HG02678 (cell line): ENCODE measurements around the gene SCEL.

ENCODE experiments used
- ATAC-seq: cut with Tn5 transposase; IDR thresholded peaks from one replicate; pipeline ENCODE4 v1.9.1; 2021; ENCODE audit warnings: mild to moderate bottlenecking, moderate library complexity; ENCODE audit not compliant: unreplicated experiment

Gene SCEL

DNA sequence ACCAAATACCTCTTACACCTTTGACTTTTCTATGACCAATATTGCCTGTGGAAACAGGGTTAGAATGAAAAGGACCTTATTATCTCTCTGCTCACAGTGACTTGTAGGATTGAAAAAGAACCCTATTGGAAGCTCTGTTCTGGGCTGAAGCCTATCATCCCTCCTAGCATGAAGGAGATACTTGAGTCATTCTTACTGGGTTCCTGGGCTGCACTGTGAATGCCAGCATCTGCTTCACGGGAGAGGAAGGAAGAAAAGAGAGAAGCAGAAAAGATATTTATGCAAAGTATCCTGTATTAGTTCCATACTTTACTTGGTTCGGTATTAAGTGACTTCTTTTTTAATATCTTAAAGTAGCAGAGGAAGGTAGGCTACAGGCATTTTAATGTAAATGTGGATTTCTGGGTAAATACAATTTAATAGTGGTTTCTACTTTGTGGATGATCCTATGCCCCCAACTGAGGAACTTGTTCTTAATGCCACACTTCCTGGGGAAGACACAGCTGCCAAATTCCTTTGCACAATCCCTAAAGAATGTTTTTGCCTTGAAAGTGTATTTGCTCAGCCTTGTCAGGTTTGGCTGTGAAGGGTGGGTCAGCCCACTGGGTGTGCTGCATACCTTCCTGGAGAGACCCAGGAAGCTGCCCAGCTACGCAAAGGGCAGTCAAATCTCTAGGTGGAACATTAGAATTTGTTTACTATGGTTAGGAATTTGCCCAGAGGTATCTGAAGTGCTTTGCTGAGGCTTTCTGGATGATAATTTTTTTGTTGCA lies 13.7 kb upstream of the SCEL start:
- ATAC-seq = no peak

DNA sequence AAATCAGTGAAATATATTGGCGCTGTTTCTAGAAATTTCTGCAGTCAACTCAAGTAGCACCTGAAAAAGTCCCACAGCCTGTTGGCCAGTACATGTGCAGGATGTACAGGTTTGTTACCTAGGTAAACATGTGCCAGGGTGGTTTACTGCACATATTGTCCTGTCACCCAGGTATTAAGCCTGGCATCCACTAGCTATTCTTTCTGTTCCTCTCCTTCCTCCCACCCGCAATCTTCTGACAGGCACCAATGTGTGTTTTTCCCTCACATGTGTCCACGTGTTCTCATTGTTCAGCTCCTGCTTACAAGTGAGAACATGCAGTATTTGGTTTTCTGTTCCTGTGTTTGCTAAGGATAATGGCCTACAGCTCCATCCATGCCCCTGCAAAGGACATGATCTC lies 13.1 kb upstream of the SCEL start:
- ATAC-seq = no peak

DNA sequence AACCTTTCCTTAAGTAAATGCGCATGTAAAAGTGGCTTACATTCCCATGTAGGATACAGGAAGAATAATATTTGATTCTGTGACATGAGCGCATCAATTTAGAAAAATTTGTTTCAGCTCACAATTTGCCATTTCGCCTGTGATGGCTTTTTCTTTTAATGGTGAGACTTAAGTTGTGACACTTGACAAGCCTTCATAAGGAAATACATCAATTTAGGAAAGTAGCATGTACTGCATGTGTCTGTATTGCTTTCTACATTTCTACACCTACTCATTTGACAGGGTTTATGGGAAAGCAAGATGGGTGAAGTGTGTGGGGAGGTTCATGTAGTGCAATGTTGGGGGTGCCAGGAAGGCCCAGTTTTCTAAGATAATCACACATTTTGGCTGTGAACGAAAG lies 12.1 kb upstream of the SCEL start:
- no peak for ATAC-seq

DNA sequence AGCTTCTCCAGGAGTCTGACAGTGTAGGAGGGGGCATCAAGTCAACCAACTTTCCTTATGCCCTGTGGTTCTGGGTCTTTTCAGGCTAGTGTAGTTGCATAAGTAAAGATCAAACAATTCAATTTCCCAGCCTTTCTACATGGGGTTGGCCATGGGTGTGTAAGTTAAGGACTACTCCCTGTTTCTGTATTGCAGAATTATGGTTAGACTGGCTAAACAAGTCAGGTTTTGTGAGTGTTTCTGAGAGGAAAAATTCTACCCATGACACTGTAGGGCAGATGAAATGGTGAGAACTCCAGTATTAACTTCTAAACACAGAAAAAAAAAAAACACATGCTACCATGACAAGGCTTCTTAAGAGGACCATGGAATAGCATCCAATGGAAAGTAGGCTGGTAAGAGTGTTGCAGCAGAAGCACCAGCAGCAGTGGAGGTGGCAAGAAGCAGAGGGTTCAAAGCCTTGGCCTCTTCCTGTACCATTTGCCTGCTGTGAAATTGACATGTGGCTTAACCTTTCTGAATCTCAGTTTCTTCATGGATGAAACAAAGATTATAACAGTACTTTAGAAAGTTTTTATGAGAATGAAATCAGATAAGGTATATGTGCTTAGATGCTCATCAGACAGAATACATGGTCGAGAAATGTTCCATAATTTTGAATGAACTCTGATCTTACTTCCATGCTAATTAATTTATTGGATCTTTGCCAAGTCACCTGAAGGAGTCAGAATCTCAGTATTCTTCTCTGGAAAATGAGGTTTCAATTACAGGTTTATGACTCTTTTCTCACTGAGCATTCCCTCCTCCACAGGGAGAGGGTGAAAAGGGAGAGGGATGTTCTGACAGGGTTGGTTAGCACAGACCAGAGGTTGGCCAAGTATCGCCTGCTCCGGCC lies 11.4 kb upstream of the SCEL start:
- no peak for ATAC-seq

DNA sequence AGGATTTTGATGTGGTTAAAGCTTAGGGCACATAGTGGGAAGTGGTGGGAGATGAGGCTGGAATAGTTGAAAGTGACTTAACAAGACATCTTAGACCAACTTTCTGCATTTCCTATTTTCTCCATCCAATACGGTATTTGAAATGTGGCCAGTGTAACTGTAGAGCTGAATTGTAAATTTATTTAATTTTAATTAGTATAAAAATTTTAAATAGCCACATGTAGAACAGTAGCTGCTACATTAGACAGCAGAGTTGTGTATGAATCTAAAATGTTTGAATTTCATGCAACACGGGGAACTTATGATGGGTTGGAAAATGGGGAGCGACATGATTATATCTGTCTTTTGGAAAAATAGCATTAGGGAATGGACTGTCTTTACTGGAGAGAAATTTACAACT lies 7.1 kb upstream of the SCEL start:
- ATAC-seq = no peak

DNA sequence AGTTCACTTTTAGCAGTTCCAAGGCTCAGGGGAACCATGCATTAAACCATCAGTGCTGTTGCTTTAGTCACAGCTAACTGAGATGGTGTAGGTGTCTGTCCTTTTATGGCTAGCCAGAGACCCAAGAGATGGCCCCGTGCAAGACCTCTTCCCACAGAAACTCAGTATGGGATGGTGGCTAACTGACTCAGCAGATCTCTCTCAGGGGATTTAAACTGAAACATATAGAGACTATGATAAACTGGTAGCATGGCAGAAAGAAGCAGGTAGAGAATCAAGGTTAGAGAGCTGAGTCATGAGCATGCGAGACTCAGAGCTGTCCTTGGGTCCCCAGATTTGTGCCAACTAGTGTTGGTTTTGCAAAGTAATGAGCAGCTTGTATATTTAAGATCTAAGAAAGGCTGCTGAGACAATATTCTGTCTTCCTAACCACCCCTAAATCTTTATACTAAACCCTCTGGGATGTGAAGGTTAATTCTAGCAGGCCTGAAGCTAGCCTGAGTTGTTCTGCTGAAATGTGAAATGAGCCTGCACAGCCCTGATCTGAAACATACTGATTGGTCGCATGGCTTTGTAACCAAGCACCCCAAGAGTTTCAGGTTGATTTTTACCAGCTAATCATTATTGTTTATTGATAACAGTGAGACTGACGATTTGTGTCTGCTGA lies 6.5 kb upstream of the SCEL start:
- peak; percentile 78 for ATAC-seq

DNA sequence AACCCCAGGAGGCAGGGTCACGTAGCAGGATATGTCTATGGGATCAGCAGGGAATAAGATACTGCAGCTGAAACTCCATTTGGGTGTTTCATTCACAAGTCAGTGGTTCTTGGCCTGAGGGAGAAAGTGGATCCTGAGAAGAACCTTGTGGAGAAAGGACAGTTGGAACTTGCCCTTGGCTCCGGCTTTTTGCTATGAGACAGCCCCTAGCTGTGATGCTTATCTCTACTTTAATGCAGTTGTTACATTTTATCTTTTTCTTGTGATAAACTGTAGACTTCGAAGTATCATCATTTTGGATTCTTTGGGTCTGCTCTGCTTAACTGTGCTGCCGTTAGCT lies 6.0 kb upstream of the SCEL start:
- ATAC-seq = no peak

DNA sequence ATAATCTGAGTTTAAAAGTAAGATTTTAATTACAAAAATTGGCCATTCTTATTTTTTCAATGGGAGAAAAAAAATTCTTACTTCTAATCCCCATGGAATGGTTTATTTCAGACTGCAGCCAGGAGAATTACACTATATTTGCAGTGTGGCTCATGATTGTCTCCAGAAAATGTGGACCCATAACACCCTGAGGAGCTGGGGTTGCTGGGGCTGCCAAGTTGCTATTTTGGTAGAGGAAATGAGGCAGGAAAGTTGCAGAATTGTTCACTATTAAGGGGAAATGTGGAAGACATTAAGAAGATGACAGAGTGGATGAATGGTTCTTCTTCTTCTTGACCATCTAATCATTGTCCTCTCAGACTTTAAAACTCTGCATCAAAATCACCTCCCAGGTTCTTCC lies 4.6 kb upstream of the SCEL start:
- ATAC-seq = no peak

DNA sequence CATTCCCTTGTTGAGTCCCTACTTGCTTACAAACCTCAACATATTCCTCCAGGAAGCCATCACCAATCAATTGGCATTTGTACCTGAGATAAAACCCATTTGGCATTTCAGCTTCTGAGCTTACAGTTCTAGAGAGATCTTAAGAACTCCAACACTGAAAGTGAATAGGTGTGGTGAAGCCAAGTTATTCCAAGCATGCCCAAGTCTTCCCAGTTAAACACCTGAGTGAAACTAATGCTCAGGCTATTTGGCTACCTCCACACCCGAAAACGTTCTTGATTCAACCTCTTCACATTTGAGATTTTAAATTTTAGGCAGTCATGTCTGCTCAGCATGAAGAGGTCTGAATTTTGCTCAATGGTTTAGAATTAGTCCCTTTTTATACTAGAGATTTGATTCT lies 2.5 kb upstream of the SCEL start:
- ATAC-seq = no peak

DNA sequence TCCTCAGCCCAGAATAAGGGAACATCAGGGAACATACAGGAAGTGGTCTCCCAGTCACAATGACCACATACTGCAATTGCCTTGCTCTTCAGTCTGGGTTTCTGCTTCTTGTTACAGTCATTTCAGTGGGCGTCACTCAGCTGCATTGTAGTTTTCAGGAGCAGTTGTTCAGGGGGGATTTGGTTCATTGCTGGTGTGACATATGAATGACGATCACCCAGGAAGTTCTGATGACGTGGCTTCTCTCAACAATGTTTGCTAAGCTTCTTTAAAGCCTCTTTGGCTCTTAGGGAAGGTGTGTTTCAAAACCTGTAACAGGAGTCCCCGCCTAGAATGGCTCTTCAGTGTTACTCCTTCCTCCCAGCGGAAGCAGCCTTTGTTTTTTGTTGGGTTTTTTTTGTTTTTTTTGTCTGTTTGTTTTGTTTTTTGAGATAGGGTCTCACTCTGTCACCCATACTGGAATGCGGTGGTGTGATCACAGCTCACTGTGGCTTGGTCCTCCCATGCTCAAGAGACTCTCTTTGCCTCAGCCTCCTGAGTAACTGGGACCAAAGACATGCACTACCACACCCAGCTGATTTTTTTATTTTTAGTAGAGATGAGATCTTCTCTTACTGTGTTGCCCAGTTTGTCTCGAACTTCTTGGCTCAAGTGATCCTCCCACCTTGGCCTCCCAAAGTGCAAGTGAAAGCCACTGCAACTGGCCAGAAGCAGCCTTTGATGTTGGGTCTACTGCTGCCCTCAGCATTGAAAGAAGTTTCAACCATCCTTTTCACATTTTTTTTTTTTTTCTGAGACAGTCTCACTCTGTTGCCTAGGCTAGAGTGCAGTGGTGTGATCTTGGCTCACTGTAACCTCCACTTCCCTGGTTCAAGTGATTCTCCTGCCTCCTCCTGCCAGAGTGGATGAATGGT lies 1.4 kb upstream of the SCEL start:
- ATAC-seq = peak; percentile 47

DNA sequence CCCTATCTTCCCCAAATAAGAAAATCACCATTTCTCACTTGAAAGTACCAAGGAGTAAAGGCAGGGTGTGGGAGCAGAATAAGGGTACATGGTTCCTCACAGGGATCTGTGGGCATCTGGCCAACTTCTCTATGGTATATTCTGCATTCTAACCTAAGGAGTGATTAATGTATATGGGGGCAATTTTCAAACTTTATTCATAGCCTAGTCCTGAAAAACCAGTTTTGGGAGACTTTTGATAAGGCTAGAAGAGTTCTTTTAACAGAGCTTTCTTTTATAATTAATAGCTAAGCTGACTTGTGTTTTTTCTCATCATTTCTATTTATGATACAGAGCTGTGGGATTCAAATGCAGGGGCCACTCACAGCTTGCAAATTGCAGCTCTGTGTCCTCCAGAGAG lies 852 bp downstream of the SCEL start:
- ATAC-seq = no peak

DNA sequence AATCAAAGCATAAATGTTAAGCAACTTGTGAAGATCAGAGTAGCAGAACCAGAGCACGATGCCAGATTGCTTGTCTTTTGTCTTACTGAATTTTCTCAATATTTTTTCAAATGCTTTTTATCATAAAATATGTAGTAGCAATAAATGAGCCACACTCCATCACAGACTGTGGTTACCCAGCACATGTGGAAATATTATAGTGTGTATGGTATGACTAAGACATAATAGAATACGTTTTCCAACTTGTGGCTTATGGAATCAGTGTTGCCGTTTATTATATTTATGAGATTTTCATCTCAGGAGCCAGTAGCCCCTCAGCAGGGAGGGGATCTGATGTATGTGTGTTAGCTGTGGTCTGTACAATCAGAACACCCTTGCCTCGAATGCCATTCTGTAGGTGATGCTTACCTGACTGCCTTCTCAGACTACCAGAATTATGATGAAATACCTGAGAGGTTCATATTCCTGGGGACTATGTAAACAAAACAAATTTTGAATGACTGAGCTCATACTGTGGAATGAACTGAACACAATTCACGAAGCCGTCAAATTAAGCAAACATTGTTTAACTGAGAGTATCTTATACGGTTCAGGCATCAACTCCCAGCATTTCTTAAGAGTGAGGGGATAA lies 1.9 kb downstream of the SCEL start:
- no peak for ATAC-seq

DNA sequence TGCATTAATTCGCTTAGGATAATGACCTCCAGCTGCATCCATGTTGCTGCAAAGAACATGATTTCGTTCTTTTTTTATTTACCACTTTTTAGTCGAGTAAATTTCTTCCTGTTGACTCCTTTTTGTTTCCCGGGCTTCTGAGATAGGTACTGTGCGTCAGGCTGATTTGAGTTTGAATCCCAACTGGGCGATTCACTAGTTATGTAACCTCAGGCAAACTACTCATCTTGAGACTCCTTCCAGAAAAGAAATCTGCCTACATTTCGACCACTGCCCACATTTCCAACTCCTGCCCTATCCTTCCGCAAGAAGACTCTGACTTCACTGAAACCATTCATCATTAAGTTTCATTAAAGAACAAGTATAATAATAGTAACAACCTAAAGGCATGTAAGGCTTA lies 8.2 kb downstream of the SCEL start:
- ATAC-seq = no peak

DNA sequence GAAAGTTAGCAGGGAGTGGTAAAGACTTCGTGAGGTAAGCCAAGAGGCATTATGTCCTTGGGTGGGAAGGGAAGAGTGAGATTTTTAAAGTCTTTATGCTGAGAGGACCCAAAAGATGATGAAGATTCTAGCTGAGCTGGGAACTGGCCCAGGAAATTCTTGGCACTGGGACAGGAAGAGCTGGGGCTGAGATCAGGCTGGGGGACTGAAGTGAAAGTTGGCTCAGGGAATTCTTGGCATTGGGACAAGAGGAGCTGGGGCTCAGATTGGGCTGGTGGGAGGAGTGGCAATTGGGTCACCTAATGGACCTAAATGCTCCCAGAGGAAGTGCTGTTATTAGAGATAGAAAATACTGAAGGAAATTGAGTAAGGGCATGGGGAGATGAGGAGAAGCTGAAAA lies 8.8 kb downstream of the SCEL start:
- ATAC-seq = no peak

DNA sequence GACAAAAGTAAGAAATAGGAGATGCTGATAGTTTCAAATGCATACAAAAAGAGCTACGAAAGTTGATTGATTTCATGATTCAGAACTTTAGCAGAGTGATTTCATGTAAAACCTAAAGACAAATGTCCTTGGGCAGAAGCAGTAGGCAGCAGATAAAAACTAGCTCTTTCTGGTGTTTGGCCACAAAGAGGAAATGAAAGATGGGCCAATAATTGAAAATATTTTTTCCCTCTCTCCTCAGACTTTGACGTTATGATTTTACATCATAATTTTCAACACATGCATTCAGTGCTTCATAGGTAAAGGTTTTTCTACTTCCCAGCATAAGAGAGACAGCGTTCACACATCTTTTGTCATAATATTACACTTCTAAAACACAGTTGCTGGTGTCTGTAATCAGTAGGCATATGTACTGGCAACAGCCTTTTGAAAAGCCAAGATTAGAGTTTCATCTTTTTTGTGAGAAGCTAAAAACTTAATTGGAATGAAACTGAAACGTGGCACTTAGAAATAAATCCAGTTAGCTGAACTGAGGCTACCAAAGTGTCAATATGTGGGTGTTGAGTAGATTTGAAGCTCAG lies 9.3 kb downstream of the SCEL start:
- ATAC-seq = peak; percentile 57

DNA sequence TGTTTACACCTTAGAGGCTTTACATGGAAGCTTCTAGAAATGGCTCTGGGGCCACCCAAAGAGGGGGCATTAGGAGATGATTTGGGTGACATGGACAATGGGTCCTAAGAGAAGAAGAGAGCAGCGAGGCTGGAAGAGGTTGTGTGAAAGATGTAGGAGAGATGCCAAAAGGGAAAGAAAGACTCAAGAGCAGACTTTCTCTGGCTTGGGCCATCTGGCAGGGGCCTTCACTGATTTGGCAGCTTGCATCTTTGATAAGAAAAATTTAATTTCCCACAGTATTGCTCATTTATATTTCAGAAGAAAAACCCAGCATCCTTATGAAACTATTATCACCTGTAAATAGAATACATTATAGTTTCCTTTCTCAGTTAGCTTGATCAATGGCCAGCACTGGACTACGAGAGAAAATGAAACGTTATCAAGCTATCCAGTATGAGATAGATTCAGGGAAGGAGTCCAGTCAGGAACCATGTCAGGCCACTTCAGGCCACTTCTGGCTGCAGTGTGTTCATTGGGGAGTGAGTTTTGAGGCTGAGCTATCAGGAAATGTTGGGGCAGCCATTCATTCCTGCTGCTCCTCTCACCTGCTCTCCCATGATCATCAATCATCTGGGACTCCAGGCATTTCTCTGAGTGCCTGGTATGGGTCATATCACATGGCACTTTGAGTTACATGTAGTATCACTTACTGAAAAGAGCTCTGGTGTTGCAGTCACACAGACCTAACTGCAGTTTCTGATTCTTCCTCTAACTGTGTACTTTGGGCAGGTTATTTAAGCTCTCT lies 10.3 kb downstream of the SCEL start:
- ATAC-seq = no peak

DNA sequence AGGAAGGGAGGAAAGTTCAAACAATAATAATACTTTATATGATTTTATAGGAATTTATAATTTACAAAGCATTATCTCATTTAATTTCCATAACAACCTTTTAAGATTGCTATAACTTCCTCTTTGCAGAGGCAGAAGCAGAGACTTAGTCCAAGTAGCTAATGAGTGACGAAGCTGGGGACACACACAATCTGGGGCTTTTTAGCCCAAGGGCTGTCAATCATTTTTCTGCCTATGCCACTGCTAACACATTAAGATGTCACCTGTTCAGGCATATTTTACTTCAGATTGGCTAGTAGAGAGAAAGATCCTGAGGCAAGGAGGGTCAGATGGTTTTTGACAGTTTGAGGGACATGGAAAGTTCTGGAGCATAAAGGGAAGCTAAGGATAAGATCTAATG lies 12.6 kb downstream of the SCEL start:
- peak; percentile 83 for ATAC-seq

DNA sequence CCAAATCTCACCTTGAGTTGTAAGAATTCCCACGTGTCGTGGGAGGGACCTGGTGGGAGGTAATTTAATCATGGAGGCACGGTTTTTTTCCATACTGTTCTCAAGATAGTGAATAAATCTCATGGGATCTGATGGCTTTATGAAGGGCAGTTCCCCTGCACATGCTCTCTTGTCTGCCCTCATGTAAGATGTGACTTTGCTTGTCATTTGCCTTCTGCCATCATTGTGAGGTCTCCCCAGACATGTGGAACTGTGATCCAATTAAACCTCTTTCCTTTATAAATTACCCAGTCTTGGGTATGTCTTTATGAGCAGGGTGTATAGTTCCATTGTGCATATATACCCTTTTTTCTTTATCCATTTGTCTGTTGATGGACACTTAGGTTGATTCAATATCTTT lies 13.1 kb downstream of the SCEL start:
- ATAC-seq = no peak

DNA sequence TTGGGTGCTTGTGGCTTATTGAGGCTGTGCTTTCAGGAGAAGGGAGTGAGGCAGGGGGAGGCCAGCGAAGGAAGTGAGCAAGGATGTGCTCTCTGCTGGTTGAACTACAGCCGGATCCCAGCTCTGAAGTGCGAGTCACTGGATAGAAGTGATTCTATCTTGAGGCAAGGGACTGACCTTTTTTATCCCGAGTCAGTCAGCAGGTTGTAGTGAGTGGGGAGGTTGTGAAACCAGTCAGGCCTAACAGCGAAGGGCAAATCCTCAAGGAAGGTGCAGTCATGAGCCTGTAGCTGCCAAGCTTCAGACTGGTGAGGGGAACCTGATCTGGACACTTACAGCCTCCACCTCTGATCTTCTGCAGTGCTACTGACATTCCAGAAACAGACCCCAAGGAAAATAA lies 18.6 kb downstream of the SCEL start:
- ATAC-seq = no peak
